IMR-90 (cell line): ENCODE measurements around the gene OPCML. TPM values are rescaled to one million over a fixed set of nuclear protein-coding genes. Genes with fewer than 3 reads are reported as not detected.

Experiments
- ATAC-seq: fragments of 200-7000 bp; cut with Tn5 transposase; 2 replicates; pipeline ENCODE4 v1.9.1; 2020; ENCODE audit warnings: low read depth, mild to moderate bottlenecking, moderate library complexity
- BruUV-seq: library from RNA; stranded (reverse); fragments of 400-500 nt; replicated peaks from 2 replicates; lab custom pipeline; 2021; lab: Mats Ljungman, UMichigan
- CTCF ChIA-PET: fragments of 300-600 bp; formaldehyde crosslinking; extraction: SDS; loops from one replicate; lab custom pipeline; 2021; ENCODE audit warnings: antibody characterized with exemption; lab: Yijun Ruan, JAX
- POLR2A ChIA-PET: fragments of 300-600 bp; sonication (Branson Sonifier 250); formaldehyde crosslinking; loops from one replicate; lab custom pipeline; 2022; ENCODE audit warnings: antibody characterized with exemption; ENCODE audit not compliant: unreplicated experiment; lab: Charles Lee
- DNase-seq: peaks from one replicate; pipeline ENCODE4 v3.0.0; 2013
- H2AFZ ChIP-seq: replicated peaks from 2 replicates; pipeline ENCODE3; 2013; ENCODE audit warnings: low read length, mild to moderate bottlenecking; ENCODE audit not compliant: poor library complexity
- H2AK5ac ChIP-seq: 2 replicates; pipeline ENCODE4 v1.6.1; 2013; ENCODE audit warnings: low read depth, low read length, inconsistent platforms
- H2AK9ac ChIP-seq: replicated peaks from 2 replicates; pipeline ENCODE3; 2013; ENCODE audit warnings: mild to moderate bottlenecking, low read depth, low read length, moderate library complexity; ENCODE audit not compliant: poor library complexity
- H2BK120ac ChIP-seq: 2 replicates; pipeline ENCODE4 v1.6.1; 2013; ENCODE audit warnings: low read depth, low read length, inconsistent platforms
- H2BK15ac ChIP-seq: 3 replicates; pipeline ENCODE4 v1.6.1; 2013; ENCODE audit warnings: low read depth, low read length, inconsistent platforms
- H2BK20ac ChIP-seq: 2 replicates; pipeline ENCODE4 v1.6.1; 2013; ENCODE audit warnings: low read depth, mild to moderate bottlenecking, inconsistent platforms, low read length, moderate library complexity
- H2BK5ac ChIP-seq: 2 replicates; pipeline ENCODE4 v1.6.1; 2013; ENCODE audit warnings: mild to moderate bottlenecking, low read depth, low read length, inconsistent platforms; ENCODE audit not compliant: poor library complexity, severe bottlenecking
- H3K14ac ChIP-seq: replicated peaks from 2 replicates; pipeline ENCODE4 v1.6.1; 2013; ENCODE audit warnings: low read depth, low read length, inconsistent platforms
- H3K18ac ChIP-seq: 2 replicates; pipeline ENCODE4 v1.6.1; 2013; ENCODE audit warnings: low read depth, low read length, control low read depth
- H3K23ac ChIP-seq: 2 replicates; pipeline ENCODE4 v1.6.1; 2013; ENCODE audit warnings: low read depth, low read length, inconsistent platforms
- H3K27ac ChIP-seq: 2 replicates; pipeline ENCODE4 v1.5.1; 2013; ENCODE audit warnings: mild to moderate bottlenecking, control low read depth, low read length; ENCODE audit not compliant: insufficient read depth
- H3K27me3 ChIP-seq: 2 replicates; pipeline ENCODE4 v1.6.1; 2013; ENCODE audit warnings: low read length; ENCODE audit not compliant: control insufficient read depth, insufficient read depth
- H3K36me3 ChIP-seq: 2 replicates; pipeline ENCODE4 v1.6.1; 2013; ENCODE audit warnings: low read length, mixed read lengths; ENCODE audit not compliant: control insufficient read depth, insufficient read depth
- H3K4ac ChIP-seq: 2 replicates; pipeline ENCODE4 v1.6.1; 2013; ENCODE audit warnings: low read depth, low read length, inconsistent platforms
- H3K4me1 ChIP-seq: 2 replicates; pipeline ENCODE4 v1.6.1; 2013; ENCODE audit warnings: low read length, mixed read lengths; ENCODE audit not compliant: control insufficient read depth, insufficient read depth
- H3K4me2 ChIP-seq: 2 replicates; pipeline ENCODE4 v1.6.1; 2013; ENCODE audit warnings: low read depth, mild to moderate bottlenecking, control low read depth, low read length, moderate library complexity
- H3K4me3 ChIP-seq: 2 replicates; pipeline ENCODE4 v1.5.1; 2013; ENCODE audit warnings: low read depth, mild to moderate bottlenecking, control low read depth, low read length, moderate library complexity; ENCODE audit not compliant: insufficient read depth
- H3K56ac ChIP-seq: 2 replicates; pipeline ENCODE4 v1.6.1; 2013; ENCODE audit warnings: low read length, inconsistent platforms; ENCODE audit not compliant: insufficient read depth; ENCODE audit errors: extremely low read depth
- H3K79me1 ChIP-seq, 2 experiments: 2 replicates each; pipeline ENCODE4 v1.6.1; 2013; ENCODE audit warnings: low read length in 2 of 2, inconsistent platforms in 1 of 2, low read depth in 1 of 2
- H3K9ac ChIP-seq: 2 replicates; pipeline ENCODE4 v1.6.1; 2013; ENCODE audit warnings: low read depth, low read length, control low read depth
- H3K9me1 ChIP-seq: 2 replicates; pipeline ENCODE4 v1.6.1; 2013; ENCODE audit warnings: low read length, inconsistent platforms; ENCODE audit not compliant: insufficient read depth
- H3K9me3 ChIP-seq: 2 replicates; pipeline ENCODE4 v1.6.1; 2013; ENCODE audit warnings: low read length; ENCODE audit not compliant: control insufficient read depth, insufficient read depth
- H4K20me1 ChIP-seq: 2 replicates; pipeline ENCODE4 v1.6.1; 2013; ENCODE audit warnings: low read length, inconsistent platforms; ENCODE audit not compliant: insufficient read depth
- H4K5ac ChIP-seq: 2 replicates; pipeline ENCODE4 v1.6.1; 2013; ENCODE audit warnings: mild to moderate bottlenecking, low read depth, low read length, control low read depth
- H4K8ac ChIP-seq, 2 experiments: 2 replicates each; pipeline ENCODE4 v1.6.1; 2013; ENCODE audit warnings: low read depth in 2 of 2, low read length in 2 of 2, control low read depth in 1 of 2, inconsistent platforms in 1 of 2
- H4K91ac ChIP-seq: 2 replicates; pipeline ENCODE4 v1.6.1; 2013; ENCODE audit warnings: low read depth, low read length, inconsistent platforms; ENCODE audit not compliant: insufficient read depth
- BHLHE40 ChIP-seq: fragments of 150-350 bp; IDR thresholded peaks from 2 replicates; pipeline ENCODE4 v1.6.1; 2016; ENCODE audit warnings: mild to moderate bottlenecking, low read depth, low read length
- CEBPB ChIP-seq: IDR thresholded peaks from 2 replicates; pipeline ENCODE4 v1.6.1; 2012; ENCODE audit warnings: low read depth, low read length, improper control_type of control experiment
- CHD1 ChIP-seq: IDR thresholded peaks from 2 replicates; pipeline ENCODE4 v1.6.1; 2012; ENCODE audit warnings: low read depth, low read length, improper control_type of control experiment
- CTCF ChIP-seq: conservative IDR thresholded peaks from 2 replicates; pipeline ENCODE4 v1.5.1; 2012; ENCODE audit warnings: mild to moderate bottlenecking, low read depth, low read length, improper control_type of control experiment
- ELK1 ChIP-seq: fragments of 150-350 bp; IDR thresholded peaks from 2 replicates; pipeline ENCODE4 v1.6.1; 2016; ENCODE audit warnings: low read depth, mild to moderate bottlenecking, low read length, moderate library complexity, borderline replicate concordance
- FOS ChIP-seq: fragments of 150-350 bp; IDR thresholded peaks from 2 replicates; pipeline ENCODE4 v1.6.1; 2016; ENCODE audit warnings: low read depth, low read length
- MAFK ChIP-seq: IDR thresholded peaks from 2 replicates; pipeline ENCODE4 v1.6.1; 2012; ENCODE audit warnings: low read depth, low read length, improper control_type of control experiment
- MAZ ChIP-seq: IDR thresholded peaks from 2 replicates; pipeline ENCODE4 v1.6.1; 2012; ENCODE audit warnings: low read depth, mild to moderate bottlenecking, low read length, improper control_type of control experiment, moderate library complexity, borderline replicate concordance
- MXI1 ChIP-seq: IDR thresholded peaks from 2 replicates; pipeline ENCODE4 v1.6.1; 2012; ENCODE audit warnings: low read depth, mild to moderate bottlenecking, low read length, moderate library complexity, borderline replicate concordance
- NFE2L2 ChIP-seq: fragments of 150-350 bp; IDR thresholded peaks from 2 replicates; pipeline ENCODE4 v1.6.1; 2016; ENCODE audit warnings: low read depth, mild to moderate bottlenecking, low read length
- POLR2A ChIP-seq: IDR thresholded peaks from 2 replicates; pipeline ENCODE4 v1.6.1; 2012; ENCODE audit warnings: mild to moderate bottlenecking, low read depth, low read length
- RAD21 ChIP-seq: IDR thresholded peaks from 2 replicates; pipeline ENCODE4 v1.6.1; 2012; ENCODE audit warnings: low read length, improper control_type of control experiment
- RCOR1 ChIP-seq: IDR thresholded peaks from 2 replicates; pipeline ENCODE4 v1.6.1; 2012; ENCODE audit warnings: mild to moderate bottlenecking, low read length, improper control_type of control experiment; ENCODE audit not compliant: insufficient replicate concordance
- RFX5 ChIP-seq: IDR thresholded peaks from 2 replicates; pipeline ENCODE4 v1.8.0; 2012; ENCODE audit warnings: low read depth, mild to moderate bottlenecking, low read length, moderate library complexity
- SMC3 ChIP-seq: fragments of 150-350 bp; IDR thresholded peaks from 2 replicates; pipeline ENCODE4 v1.6.1; 2016; ENCODE audit warnings: low read depth, mild to moderate bottlenecking, antibody characterized with exemption, low read length, moderate library complexity
- USF2 ChIP-seq: fragments of 150-350 bp; IDR thresholded peaks from 2 replicates; pipeline ENCODE4 v1.6.1; 2017; ENCODE audit warnings: mild to moderate bottlenecking, antibody characterized with exemption, low read length, low read depth
- WGBS, 2 experiments: methylation state at CpG; one replicate each; pipeline versions ENCODE4 v1.1.5 to v1.1.7; 2013; ENCODE audit warnings: missing lambda C conversion rate in 2 of 2; ENCODE audit not compliant: insufficient read length in 1 of 2; ENCODE audit errors: extremely low coverage in 2 of 2; 5-methylcytosine and 5-hydroxymethylcytosine counted together
- dilution Hi-C: fragments of 300-500 bp; cut with HindIII; formaldehyde crosslinking; loops from one replicate; pipeline ENCODE4 v1.14.3; 2018; ENCODE audit warnings: low sequenced_read_pairs; ENCODE audit not compliant: unreplicated experiment
- in situ Hi-C: fragments of 300-500 bp; cut with MboI; formaldehyde crosslinking; loops from 3 replicates; pipeline ENCODE4 v1.14.3; 2019; ENCODE audit warnings: low sequenced_read_pairs, inconsistent platforms, mixed read lengths
- intact Hi-C: fragments of 100-400 bp; cut with micrococcal nuclease; formaldehyde crosslinking; loops from 2 replicates; pipeline ENCODE4 v1.10.0; 2022
- polyA plus RNA-seq, 3 experiments: library from polyadenylated mRNA; depleted of rRNA; stranded (reverse); fragments of >200 nt; gene quantifications; 2 replicates each; pipeline ENCODE4 v1.2.3, GENCODE V29; 2012; ENCODE audit warnings: low replicate concordance in 1 of 3
- total RNA-seq: library from RNA; depleted of rRNA; stranded (reverse); fragments of >200 nt; gene quantifications from 2 replicates; pipeline ENCODE4 v1.2.3, GENCODE V29; 2012

Gene OPCML
- total and polyA plus RNA-seq, 2 of the 4 experiments (the other 2 are of a cell fraction), result under 0.01 to 2.6 TPM

- no peak overlapping the region for H2BK15ac ChIP-seq
- no peak overlapping the region for H2AK9ac ChIP-seq
- DNase-seq, result no peak
- POLR2A ChIA-PET, result no interaction called here
- H4K91ac ChIP-seq, result no peak overlapping the region
- no peaks in the 10 kb centered on the region for H3K9me3 ChIP-seq
- H4K20me1 ChIP-seq, result no peaks in the 10 kb centered on the region
- in situ Hi-C loops (no loop called here), dilution Hi-C loops (no loop called here), intact Hi-C loops (no loop called here)
- TF ChIP-seq MAZ, result no peak
- TF ChIP-seq CHD1, result no peak
- TF ChIP-seq NFE2L2, result no peak
- TF ChIP-seq USF2, result no peak
- no peak for TF ChIP-seq SMC3
- TF ChIP-seq POLR2A, result no peak
- no peak for TF ChIP-seq RCOR1
- TF ChIP-seq ELK1, result no peak
- TF ChIP-seq RFX5, result no peak
- TF ChIP-seq MXI1, result no peak
- TF ChIP-seq MAFK, result no peak
- TF ChIP-seq RAD21, result no peak
- no peak for TF ChIP-seq CEBPB
- no peak for TF ChIP-seq BHLHE40
- no peak for TF ChIP-seq FOS
- TF ChIP-seq CTCF, result no peak
- no peak overlapping the region for H4K8ac ChIP-seq
- WGBS, 2 experiments, result no CpG with 5 or more reads among the region's 4 CpGs
- no peak overlapping the region for H3K27ac ChIP-seq
- no peak overlapping the region for H3K23ac ChIP-seq
- no peak overlapping the region for H3K4me3 ChIP-seq
- H3K36me3 ChIP-seq, result no peaks in the 10 kb centered on the region
- CTCF ChIA-PET, result no interaction called here
- no peak overlapping the region; the same call in 1 of the 2 replicates for H3K18ac ChIP-seq
- H3K14ac ChIP-seq, result no peak overlapping the region
- no peak overlapping the region for H2BK120ac ChIP-seq
- H2AFZ ChIP-seq, result no peak overlapping the region
- H2BK5ac ChIP-seq, result no peak overlapping the region
- H2AK5ac ChIP-seq, result no peak overlapping the region
- H3K4me1 ChIP-seq, result no peaks in the 10 kb centered on the region
- H3K27me3 ChIP-seq, result no peaks in the 10 kb centered on the region
- ATAC-seq, result no peak; the same call in 1 of the 2 replicates
- H3K79me1 ChIP-seq, result no peaks in the 10 kb centered on the region
- H2BK20ac ChIP-seq, result no peak overlapping the region
- no peak overlapping the region for H3K4ac ChIP-seq
- no peak overlapping the region for H3K56ac ChIP-seq
- no peaks in the 10 kb centered on the region for H3K9me1 ChIP-seq
- no TSS peak for BruUV-seq
- H3K9ac ChIP-seq, result no peak overlapping the region
- no peak overlapping the region for H4K5ac ChIP-seq
- H3K4me2 ChIP-seq, result peak overlapping the region; percentile 38
Measured at GRCh38 chr11:132610791-132611190, 921.5 kb downstream of the OPCML start.
